Colonic mucosa (tissue), 4 donors: ENCODE data around the gene FAM193A. TPM values are rescaled to one million over a fixed set of nuclear protein-coding genes. Genes with fewer than 3 reads are reported as not detected.
"Not testable (repeated sequence)": the region's sequence is repeated elsewhere in the genome, so short reads cannot be mapped to it uniquely, and the experiment has no call there.

ENCODE experiments used
- DNase-seq: peaks from one replicate; pipeline ENCODE4 v3.0.0-alpha.2; 2020
- H3K27ac ChIP-seq: fragments of 200-600 bp; one replicate; pipeline ENCODE4 v1.8.0; 2021
- H3K27me3 ChIP-seq: fragments of 200-600 bp; one replicate; pipeline ENCODE4 v1.8.0; 2021
- H3K36me3 ChIP-seq: fragments of 200-600 bp; one replicate; pipeline ENCODE4 v1.8.0; 2021
- H3K4me1 ChIP-seq: fragments of 200-600 bp; one replicate; pipeline ENCODE4 v1.8.0; 2021; ENCODE audit warnings: mild to moderate bottlenecking
- H3K4me3 ChIP-seq: fragments of 200-600 bp; one replicate; pipeline ENCODE4 v1.8.0; 2021
- H3K9ac ChIP-seq, 2 donors: one replicate each; pipeline ENCODE4 v1.7.0; 2013; ENCODE audit warnings: control low read depth in 2 of 2, low read depth in 2 of 2, low read length in 2 of 2
- H3K9me3 ChIP-seq: fragments of 200-600 bp; one replicate; pipeline ENCODE4 v1.8.0; 2021
- CTCF ChIP-seq: fragments of 200-600 bp; IDR thresholded peaks from one replicate; pipeline ENCODE4 v1.8.0; 2022; ENCODE audit warnings: antibody characterized with exemption, mild to moderate bottlenecking
- intact Hi-C: fragments of 100-400 bp; cut with DNase I; formaldehyde crosslinking; loops from one replicate; pipeline ENCODE4 v1.14.1; 2022
- total RNA-seq, 2 donors: library from RNA; stranded (reverse); fragmentation: NEBNext Ultra II Directional in 1 of 2; extraction: Animal tissue kit (Norgen Biotek cat#: 25700) in 1 of 2; gene quantifications; one replicate each; pipeline ENCODE4 v1.2.1, GENCODE V29; 2021
- donor health status: healthy.
- donor health status: DM: no; HTN: no; CAD: no.
- donor health status: DM: no; HTN: no; CAD: no.

The FAM193A gene
- total RNA-seq, 2 donors from 2014 or later, result 18.0 to 25.8 TPM

GRCh38 chr4:2591189-2591588 is 54.7 kb downstream of the FAM193A start:
- H3K4me1 ChIP-seq, result peaks cover 7% of the 10 kb centered on the region
- H3K36me3 ChIP-seq, result no peaks in the 10 kb centered on the region
- no peak overlapping the region for H3K27ac ChIP-seq
- H3K9ac ChIP-seq, result no peak overlapping the region
- no peaks in the 10 kb centered on the region for H3K9me3 ChIP-seq
- DNase-seq, result no peak
- no peaks in the 10 kb centered on the region for H3K27me3 ChIP-seq
- H3K4me3 ChIP-seq, result no peak overlapping the region
- intact Hi-C loops, result no loop called here
- no peak for TF ChIP-seq CTCF

- intact Hi-C loops, H3K27ac ChIP-seq, H3K9me3 ChIP-seq, H3K4me3 ChIP-seq, DNase-seq, H3K27me3 ChIP-seq, H3K9ac ChIP-seq, H3K4me1 ChIP-seq, H3K36me3 ChIP-seq: not testable (repeated sequence)
These were observed 55.6 kb downstream of the FAM193A start for GRCh38 chr4:2592014-2592413.

- DNase-seq, result no peak
- no peaks in the 10 kb centered on the region for H3K9me3 ChIP-seq
- intact Hi-C loops, result no loop called here
- no peaks in the 10 kb centered on the region for H3K36me3 ChIP-seq
- H3K4me1 ChIP-seq, result peaks cover 7% of the 10 kb centered on the region
- H3K4me3 ChIP-seq, result no peak overlapping the region
- H3K27me3 ChIP-seq, result no peaks in the 10 kb centered on the region
- TF ChIP-seq CTCF, result no peak
- no peak overlapping the region for H3K27ac ChIP-seq
- H3K9ac ChIP-seq, result no peak overlapping the region
These were observed 56.1 kb downstream of the FAM193A start for GRCh38 chr4:2592572-2592971.

DNA sequence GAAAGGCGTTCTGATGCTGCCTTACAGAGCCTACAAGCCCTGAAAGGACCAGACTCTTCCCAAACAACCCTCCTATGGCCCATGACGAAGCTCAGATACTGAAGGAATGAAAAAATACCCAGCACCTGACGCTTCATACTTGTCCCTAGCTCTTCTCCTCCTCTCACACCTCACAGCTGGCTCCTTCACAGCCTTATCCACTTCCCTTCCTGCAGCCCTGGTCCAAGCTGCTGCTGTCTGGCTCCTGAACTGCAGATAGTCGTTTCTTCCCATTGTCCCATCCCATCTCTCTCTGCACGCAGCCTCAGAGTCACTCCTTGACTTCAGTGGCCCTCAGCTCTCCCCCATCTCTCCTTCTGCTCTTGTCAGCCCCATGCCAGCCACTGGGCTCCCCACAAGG is 56.6 kb downstream of the FAM193A start:
- intact Hi-C loops, result no loop called here
- H3K4me1 ChIP-seq, result peaks cover 7% of the 10 kb centered on the region
- TF ChIP-seq CTCF, result no peak

DNA sequence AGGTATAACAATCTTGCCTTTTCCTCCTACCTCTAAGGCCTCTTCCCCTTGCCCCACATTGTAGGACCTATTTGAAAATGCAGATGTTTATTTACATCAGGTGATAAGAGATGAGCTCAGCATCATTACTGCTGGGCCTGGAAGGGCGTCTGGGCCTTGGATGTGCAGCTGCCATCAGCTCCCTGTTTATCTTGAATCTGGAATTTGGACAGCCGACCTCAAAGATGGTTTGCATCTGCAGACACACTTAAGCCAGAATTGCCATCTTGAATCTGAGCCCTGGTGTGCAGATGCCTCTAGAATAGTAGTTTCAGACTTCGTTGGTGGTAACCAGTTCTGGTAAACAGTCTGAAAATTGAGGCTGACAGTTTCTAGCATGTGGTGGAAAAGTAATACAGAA is 59.0 kb downstream of the FAM193A start:
- Histone ChIP-seq H3K4me3 (no peak overlapping the region), H3K4me1 (peaks cover 7% of the 10 kb centered on the region), H3K27me3 (no peaks in the 10 kb centered on the region), H3K9me3 (no peaks in the 10 kb centered on the region), H3K27ac (no peak overlapping the region), H3K9ac (no peak overlapping the region), H3K36me3 (no peaks in the 10 kb centered on the region)
- DNase-seq, result no peak
- no peak for TF ChIP-seq CTCF
- intact Hi-C loops, result no loop called here

More for the DNA sequence above, 56.6 kb downstream of the FAM193A start:
- H3K27me3 ChIP-seq, result no peaks in the 10 kb centered on the region
- H3K9ac ChIP-seq, result no peak overlapping the region
- no peak overlapping the region for H3K4me3 ChIP-seq
- no peaks in the 10 kb centered on the region for H3K9me3 ChIP-seq
- no peak for DNase-seq
- H3K27ac ChIP-seq, result no peak overlapping the region
- no peaks in the 10 kb centered on the region for H3K36me3 ChIP-seq

DNA sequence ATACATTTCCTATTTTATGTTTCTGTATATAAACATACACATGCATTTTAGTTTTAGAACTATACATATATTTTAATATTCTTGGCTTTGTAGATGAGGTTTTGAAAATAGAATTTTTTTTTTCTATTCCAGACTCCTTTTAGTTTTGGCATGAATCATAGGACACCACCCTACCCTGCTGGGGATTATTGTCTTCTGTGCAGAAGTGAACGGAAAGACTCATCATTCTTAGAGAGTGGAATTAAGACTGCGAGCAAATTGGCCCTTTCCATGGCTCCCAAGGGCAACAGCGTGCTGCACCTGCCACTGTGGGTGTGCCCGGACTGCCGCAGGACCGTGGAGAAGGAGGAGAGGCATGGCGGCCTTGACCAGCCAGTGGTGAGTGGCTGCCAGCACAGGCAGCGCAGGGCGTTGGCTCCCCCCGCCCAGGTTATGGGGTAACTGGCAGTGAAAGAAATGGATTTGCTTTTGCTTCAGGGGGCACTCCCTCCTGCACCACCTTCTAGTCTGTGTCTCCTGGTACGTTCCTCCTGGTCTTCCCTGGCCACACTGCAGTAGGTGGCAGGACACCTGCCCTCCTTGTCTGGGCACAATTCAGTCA is 59.6 kb downstream of the FAM193A start:
- no peak overlapping the region for H3K27ac ChIP-seq
- no peak overlapping the region for H3K4me3 ChIP-seq
- H3K27me3 ChIP-seq, result no peaks in the 10 kb centered on the region
- H3K9ac ChIP-seq, result no peak overlapping the region
- H3K36me3 ChIP-seq, result no peaks in the 10 kb centered on the region
- no peak for TF ChIP-seq CTCF
- DNase-seq, result peak; percentile 72
- intact Hi-C loops, result no loop called here
- H3K4me1 ChIP-seq, result peaks cover 7% of the 10 kb centered on the region
- H3K9me3 ChIP-seq, result no peaks in the 10 kb centered on the region
